Measurements from ENCODE around the gene KRTAP22-2.

- no peak for TF ChIP-seq CTCF (IDR thresholded peaks at IDR 0.05)
- no peak for TF ChIP-seq POLR2A (IDR thresholded peaks at IDR 0.05)
These were observed 28.2 kb downstream of the KRTAP22-2 start for GRCh38 chr21:30561957-30562356.
